Islet of Langerhans (tissue), 1 donor: ENCODE results near the gene ANKRD7.

ENCODE experiments used
- FAIRE-seq: peaks from one replicate; lab custom pipeline; 2011; peaks lifted over from hg19 to GRCh38; lab: Jason Lieb, UNC

ANKRD7 gene

GRCh38 chr7:118224521-118224920 is at the start of gene ANKRD7:
ANKRD7 (plus strand) TSS chr7:118224704; CDS start chr7:118224831, 127 bp downstream.
- no peak for FAIRE-seq

- no peak for FAIRE-seq
Observed at GRCh38 chr7:118175740-118176139, 48.8 kb upstream of the ANKRD7 start.

- no peak for FAIRE-seq
Observed at GRCh38 chr7:118179191-118179590, 45.3 kb upstream of the ANKRD7 start.

- FAIRE-seq, result no peak
Observed at GRCh38 chr7:118182593-118183427, 41.7 kb upstream of the ANKRD7 start.

- no peak for FAIRE-seq
Observed at GRCh38 chr7:118183428-118183785, 41.1 kb upstream of the ANKRD7 start.

- peak; percentile 94 for FAIRE-seq
Observed at GRCh38 chr7:118183786-118184564, 40.5 kb upstream of the ANKRD7 start, which contains the start of gene LSM8. LSM8 (plus strand) TSS chr7:118184164; CDS start chr7:118184224, 60 bp downstream.

- FAIRE-seq, result no peak
Observed at GRCh38 chr7:118184565-118184940, 40.0 kb upstream of the ANKRD7 start.

- no peak for FAIRE-seq
Observed at GRCh38 chr7:118185163-118185860, 39.2 kb upstream of the ANKRD7 start.

GRCh38 chr7:118186501-118186900 is 38.0 kb upstream of the ANKRD7 start:
- no peak for FAIRE-seq

GRCh38 chr7:118194571-118194970 is 29.9 kb upstream of the ANKRD7 start:
- FAIRE-seq, result no peak

- peak; percentile 86 for FAIRE-seq
Observed at GRCh38 chr7:118195837-118196474, 28.5 kb upstream of the ANKRD7 start.

- no peak for FAIRE-seq
Observed at GRCh38 chr7:118202061-118202460, 22.4 kb upstream of the ANKRD7 start.

GRCh38 chr7:118214051-118214832 is 10.3 kb upstream of the ANKRD7 start:
- FAIRE-seq, result no peak

GRCh38 chr7:118214833-118215182 is 9.7 kb upstream of the ANKRD7 start:
- FAIRE-seq, result no peak

- FAIRE-seq, result no peak
Observed at GRCh38 chr7:118217210-118217619, 7.3 kb upstream of the ANKRD7 start.

GRCh38 chr7:118218413-118219156 is 5.9 kb upstream of the ANKRD7 start:
- FAIRE-seq, result no peak

GRCh38 chr7:118219157-118219512 is 5.4 kb upstream of the ANKRD7 start:
- no peak for FAIRE-seq

GRCh38 chr7:118220583-118220982 is 3.9 kb upstream of the ANKRD7 start:
- no peak for FAIRE-seq

- FAIRE-seq, result no peak
Observed at GRCh38 chr7:118222591-118222990, 1.9 kb upstream of the ANKRD7 start.

- FAIRE-seq, result no peak
Observed at GRCh38 chr7:118232837-118233236, 8.3 kb downstream of the ANKRD7 start.

GRCh38 chr7:118233799-118234198 is 9.3 kb downstream of the ANKRD7 start:
- FAIRE-seq, result no peak
